Forelimb muscle (tissue), 1 donor: Measurements from ENCODE around the gene TOMT. TPM values are rescaled to one million over a fixed set of nuclear protein-coding genes. Genes with fewer than 3 reads are reported as not detected.

Source experiments
- DNase-seq: peaks from one replicate; pipeline ENCODE4 v3.0.0-alpha.2; 2013; ENCODE audit warnings: low read depth
- polyA plus RNA-seq: library from polyadenylated mRNA; unstranded; fragments of 120-200 nt; gene quantifications from one replicate; pipeline ENCODE4 v1.2.1, GENCODE V29; 2013; ENCODE audit not compliant: insufficient read length

The TOMT gene, protein sequence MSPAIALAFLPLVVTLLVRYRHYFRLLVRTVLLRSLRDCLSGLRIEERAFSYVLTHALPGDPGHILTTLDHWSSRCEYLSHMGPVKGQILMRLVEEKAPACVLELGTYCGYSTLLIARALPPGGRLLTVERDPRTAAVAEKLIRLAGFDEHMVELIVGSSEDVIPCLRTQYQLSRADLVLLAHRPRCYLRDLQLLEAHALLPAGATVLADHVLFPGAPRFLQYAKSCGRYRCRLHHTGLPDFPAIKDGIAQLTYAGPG
- polyA plus RNA-seq = not detected

DNA sequence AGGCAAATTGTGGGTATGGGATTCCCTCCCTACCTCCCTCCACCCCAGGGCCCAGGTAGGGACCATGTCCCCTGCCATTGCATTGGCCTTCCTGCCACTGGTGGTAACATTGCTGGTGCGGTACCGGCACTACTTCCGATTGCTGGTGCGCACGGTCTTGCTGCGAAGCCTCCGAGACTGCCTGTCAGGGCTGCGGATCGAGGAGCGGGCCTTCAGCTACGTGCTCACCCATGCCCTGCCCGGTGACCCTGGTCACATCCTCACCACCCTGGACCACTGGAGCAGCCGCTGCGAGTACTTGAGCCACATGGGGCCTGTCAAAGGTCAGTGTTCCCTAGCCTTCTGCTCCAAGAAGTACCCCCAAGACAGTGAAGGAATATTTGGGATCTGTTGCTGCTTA is at the start of gene TOMT:
TOMT (plus strand) TSS at position 37 of the 400 bp plus-strand sequence; CDS start at position 65, 28 bp downstream.
- DNase-seq = no peak

DNA sequence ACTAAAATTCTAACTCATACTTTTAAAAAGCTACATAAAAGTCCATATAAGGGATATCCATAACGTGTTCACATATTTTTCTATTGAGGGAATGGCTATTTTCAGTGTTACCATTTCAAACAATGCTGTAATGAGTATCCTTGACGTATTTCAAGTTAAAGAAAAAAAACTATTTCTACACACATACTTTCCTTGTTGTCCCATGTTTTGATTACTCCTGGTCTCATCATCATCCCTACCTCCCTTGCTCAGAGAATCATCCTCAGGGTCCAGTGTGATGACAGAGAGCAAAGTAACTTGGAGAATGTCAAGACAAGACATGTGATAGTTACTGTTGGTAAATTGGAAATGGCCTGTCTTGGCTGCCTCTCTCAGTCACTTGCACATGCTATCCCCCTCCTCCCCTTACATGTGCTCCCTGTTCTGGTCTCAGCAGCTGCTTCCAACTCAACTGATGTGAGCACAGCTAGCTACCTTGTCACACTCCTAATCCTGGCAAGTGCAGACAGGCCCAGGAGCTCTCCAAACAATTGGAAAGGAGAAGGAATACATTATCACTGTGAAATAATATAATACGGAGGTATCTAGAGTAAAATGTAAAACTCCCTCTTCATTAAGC is 47.2 kb upstream of the TOMT start:
- no peak for DNase-seq

DNA sequence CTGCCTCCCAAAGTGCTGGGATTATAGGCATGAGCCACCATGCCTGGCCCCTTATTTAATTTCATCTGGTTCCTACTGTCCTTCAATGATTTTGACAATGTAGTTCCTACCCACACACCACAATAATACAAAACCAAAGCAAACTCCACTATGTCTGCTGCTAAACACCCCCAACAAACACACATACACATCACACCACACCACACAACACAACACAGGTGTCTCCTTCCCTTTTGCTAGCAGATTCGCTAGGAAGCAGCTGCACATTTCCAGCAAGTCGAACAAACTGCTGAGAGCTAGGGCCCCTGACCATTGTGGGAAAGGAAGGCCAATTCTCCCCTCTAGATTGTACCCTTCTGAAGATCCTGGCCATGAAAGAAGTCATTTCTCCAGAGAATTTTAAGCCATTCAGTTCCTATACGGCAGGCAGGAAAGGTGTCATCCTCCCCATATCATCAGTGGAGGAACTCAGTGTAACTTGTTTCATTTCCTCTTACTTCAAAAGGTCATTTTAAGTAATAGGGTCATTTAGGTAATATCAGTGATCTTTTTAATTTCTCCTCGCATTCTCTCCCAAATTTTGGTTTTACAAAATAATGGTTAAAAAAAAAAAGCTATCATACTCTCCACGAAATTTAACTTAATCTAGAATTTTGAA is 43.9 kb upstream of the TOMT start:
- no peak for DNase-seq

DNA sequence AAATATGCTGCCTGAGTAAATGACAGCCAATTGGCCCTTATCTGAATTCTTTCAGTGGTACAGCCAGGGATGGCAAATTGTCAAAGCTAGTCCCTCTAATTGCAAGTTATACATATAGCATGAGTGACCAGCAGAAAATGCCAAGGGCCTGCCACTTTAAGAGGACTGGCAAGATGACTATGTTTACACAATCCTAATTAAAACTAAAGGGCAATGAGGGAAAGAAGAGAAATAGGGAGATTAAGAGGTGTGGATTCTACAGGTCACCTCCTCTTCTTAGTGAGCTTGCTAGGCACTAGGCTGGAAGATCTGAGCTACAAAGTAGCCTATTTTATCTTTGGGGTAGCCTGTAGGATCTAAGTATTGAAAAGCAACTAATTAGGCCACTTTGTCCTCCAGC is 38.9 kb upstream of the TOMT start:
- no peak for DNase-seq

DNA sequence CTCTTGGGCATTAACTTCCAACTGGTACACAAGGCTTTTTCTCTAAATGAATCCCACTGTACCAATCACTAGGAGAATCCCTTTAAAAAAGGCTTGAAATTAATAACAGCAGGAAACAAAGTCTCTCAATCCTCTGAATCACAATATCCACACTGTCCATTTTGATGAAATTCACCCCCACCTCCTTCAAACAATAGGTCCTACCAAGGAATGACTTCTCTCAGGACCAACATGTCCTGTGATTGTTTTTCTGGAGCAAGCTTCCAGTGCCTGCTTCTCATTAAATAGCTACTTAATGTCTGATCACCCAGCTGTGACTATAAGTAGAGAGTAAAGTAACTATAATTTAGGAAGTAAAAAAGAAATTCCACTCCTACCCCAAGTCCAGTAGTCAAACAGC is 38.5 kb upstream of the TOMT start:
- DNase-seq = no peak

DNA sequence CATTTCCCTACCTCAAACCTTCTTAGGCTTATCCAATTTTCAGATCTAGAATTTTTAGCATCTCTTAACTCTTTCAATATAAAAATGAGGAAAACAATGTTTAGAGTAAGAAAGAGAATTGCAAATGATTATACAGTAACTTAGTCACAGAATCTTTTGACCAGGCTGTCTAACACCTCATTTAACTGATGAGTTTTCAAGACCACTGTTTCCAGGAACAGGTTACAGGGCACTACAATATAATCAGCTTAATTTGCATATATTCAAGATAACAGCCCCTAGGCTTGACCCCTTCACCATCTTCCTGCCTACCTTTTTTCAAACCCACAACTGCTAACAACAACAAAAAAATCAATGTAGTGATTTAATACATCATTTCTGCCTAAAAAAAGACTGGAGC is 38.0 kb upstream of the TOMT start:
- DNase-seq = no peak

DNA sequence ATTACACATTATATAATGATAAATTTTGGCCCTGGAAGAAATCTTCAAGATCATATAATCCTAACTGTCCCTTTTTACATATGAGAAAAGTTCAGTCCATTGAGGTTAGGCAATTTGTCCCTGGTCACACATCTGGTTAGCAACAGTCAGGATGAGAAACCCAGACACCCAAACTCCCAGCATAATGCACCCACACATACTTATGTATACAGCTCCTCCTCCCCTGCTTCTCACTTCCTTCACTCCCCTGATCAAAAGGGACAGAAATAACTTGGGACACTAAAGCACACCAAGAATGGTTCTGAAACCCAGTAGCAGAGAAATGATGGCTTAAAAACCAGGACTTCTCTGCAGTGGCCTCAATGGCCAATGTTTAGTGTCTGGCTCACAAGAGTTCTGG is 36.5 kb upstream of the TOMT start:
- no peak for DNase-seq

DNA sequence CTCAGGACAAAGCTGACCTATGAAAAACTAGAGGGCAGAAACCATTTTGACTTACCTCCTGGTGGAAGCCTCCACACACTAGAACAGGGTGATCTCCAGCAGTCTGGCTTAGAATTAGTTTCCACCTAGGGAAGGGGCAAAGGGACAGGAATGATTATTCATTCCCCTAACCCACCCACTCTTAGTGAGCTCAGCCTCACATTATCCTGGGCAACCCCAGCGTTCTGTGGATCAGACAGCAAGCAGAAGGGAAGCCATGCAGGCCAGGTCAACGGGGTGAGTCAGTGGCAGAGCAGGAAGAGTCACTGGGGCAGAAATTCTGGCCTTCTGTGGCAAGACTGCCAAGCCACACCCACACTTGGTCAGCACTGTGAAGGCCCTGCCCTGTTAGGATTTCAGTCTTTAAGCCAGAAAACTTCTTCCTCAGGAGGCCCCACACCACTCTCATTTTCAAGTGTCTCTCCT is 35.9 kb upstream of the TOMT start:
- DNase-seq = no peak

DNA sequence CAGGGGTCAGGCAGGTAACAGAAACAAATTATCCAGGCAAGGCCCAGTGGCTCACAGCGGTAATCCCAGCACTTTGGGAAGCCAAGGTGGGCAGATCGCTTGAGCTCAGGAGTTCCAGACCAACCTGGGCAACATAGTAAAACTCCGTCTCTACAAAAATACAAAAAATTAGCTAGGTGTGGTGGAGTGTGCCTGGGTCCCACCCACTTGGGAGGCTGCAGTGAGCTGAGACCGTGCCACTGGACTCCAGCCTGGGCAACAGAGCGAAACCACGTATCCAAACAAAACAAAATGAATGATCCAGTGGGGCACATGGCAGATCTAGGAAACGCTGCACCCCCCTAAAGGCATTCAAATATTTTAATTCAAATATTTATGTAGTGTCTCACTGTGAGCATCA is 35.2 kb upstream of the TOMT start:
- DNase-seq = no peak

DNA sequence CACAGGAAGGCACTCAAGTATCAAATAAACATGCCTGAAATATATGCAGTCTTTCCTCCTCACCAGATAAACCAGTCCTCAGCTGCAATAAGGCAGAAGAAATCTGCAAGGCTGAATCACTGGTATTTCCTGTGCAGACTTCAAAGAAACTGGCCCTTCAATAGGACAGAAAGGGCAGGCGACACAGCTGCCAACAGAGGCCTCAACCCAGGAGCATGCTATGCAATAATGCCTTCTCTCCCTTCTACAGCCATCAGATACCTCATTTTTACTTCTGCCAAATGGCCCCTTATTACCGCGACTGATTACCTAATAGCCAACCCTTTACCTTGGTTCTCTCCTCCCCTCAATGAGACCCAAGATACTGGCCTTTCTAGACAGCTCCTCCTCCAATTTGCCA is 33.4 kb upstream of the TOMT start:
- no peak for DNase-seq

DNA sequence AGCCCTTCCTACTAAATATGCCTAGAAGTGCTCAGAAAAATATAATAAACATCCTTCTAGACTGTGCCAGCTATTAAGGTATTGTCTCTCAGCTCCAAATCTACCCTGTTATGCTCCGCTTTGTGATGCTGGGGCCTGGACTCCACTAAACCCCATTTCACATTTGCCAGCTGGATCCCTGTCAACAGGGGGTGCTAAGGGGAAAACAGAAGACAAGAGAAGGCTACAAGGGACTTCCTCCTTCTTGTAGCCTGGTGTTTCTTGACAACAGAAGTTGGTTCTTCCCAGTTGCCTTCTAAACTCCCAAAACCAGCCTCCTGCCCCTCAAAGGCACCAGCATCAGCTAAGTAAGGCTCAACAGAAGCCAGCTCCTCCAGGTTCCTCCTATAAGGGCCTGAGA is 30.6 kb upstream of the TOMT start:
- DNase-seq = no peak

DNA sequence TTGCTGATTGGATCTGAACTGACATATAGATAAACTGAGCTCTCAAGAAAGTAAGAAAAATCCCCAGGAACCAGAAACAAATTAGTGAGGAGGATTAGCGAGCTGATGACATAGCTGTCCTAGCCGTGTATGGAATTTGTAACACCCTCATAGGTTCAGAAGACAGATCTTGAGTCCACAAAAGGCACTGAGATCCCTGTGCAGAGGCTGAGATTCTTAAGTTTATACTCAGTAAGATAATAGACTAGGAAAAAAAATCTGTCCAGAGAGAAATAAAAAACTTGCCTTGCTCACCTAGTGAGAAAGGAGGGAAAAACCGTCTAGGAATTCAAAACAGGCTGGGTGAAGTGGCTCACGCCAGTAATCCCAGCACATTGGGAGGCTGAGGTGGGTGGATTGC is 30.0 kb upstream of the TOMT start:
- no peak for DNase-seq

DNA sequence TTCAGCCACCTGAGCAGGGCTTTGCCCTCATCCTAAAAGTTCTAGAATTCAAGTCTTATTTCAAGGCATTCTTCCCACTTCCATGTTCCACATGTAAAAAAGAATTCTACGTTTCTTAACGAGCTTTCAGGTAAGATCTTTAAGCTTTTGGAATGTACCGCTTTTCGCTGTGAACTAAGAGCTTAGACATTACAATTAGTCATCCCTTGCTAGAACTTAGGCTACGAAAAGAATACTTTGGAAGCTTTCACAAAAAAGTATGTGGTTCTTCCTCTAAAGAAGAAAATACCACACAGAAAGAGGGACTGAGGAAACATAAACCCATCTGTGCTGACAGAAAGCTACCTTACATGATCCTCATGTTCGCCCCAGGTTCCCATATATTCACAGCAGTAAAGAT is 27.2 kb upstream of the TOMT start:
- no peak for DNase-seq

DNA sequence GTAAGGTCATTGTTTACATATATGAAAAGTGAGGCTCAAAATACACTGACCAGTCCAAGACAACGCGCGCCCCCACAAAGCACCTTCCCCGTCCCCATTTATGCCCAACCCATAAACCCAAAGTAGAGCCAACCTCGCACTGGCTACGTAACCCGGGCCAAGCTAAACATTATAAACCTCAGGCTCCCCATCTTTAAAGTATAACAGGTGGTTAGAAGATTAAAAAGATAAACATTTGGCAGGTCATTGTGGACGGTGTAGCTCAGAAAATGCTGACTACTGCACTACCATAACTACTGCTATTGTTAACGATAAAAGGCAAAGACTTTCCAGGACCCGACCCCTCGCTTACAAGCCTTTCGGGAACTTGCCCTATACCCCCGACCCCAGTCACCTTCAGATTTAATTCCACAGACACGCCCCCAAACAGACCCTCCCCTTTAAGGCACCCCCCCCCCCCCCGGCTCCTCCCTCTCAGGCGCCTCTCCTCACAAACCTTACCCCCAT is 25.9 kb upstream of the TOMT start:
- no peak for DNase-seq

DNA sequence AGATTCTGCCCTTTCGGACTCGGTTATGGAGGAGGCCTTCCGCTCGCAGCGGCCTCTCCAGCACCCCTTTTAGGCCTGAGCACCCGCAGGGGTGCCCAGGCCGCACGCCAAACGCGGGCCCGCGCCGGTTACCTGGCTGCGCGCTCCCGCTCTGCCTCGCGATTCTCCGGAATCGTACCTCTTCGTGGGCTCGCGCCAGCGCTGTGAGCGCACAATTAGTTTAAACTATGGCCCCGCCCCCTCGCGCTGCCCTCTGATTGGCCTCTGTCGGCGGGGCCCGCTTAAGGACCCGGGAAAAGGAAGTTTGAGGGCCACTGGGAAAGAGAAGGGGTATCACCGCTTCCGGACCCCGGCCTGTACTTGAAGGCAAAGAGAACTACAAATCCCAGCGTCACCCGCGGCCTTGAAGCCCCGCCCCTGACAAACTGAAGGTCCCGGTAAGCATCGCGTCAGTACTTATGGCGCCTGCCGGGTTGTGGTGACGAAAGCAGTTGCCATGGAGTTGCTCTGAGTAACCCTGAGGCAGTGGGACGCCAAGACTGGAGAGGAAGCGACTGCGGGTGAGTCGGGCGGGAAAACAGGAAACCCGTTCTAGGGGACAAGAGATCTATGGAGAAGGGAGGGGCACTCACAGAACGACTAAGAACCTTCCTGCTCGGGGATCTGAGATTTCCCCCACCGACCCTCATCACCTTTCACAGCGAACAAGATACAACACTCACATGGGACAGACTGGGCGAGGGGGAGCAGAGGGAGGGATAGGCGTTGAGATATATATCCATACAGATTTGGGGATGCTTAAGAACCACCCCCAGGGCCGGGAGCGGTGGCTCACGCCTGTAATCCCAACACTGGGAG is 25.2 kb upstream of the TOMT start, which contains the start of the genes LRRC51 and NUMA1:
LRRC51 (plus strand) TSS at position 525 of the 858 bp plus-strand sequence. CDS start 8,234 bp downstream, outside the sequence.
NUMA1 (minus strand) TSS at position 217 of the 858 bp plus-strand sequence. CDS start 44,599 bp downstream, outside the sequence.
- peak; percentile 99 for DNase-seq

DNA sequence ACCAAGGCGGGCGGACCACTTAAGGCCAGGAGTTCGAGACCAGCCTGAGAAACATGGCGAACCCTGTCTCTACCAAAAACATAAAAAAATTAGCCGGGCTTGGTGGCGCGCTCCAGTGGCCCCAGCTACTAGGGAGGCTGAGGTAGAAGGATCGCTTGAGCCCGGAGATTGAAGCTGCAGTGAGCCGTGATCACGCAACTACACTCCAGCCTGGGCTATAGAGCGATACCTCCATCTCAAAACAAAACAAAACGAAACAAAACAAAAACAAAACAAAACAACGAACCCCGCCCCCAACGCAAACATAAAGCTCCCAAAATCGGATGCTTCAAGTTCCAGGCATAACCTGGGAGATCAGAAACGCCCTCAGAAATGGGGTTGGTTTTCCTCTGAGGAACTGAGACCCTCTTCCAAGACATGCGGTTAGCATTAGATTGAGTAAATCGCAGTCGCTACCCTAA is 24.5 kb upstream of the TOMT start:
- DNase-seq = no peak

DNA sequence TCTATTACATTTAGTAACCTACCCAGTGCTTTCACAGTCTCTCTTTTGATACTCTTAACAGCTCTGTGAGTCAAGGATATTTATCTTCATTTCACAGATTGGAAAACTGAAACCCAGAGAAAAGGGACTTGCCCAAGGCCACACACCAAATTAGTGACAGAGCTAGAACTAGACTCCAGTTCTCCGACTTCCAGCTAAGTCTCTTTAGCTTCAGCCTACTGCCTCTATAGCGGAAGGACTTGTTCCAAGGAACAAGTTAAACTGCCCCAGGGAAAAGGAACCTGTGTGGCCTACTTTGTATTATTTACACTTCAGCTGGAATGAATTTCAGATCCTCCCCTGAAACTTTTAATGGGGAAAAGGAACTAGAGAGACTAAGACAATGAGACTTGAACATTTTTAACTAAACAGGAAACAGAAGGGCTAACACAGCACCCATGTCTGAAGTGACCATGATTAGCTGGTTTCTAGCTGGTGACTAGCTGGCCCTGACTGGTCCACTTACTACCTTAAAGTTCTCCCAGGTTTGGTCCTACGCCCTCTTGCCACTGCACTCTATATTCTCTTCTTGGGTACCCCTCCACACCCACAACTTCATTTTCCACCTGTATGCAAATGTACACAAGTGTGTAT is 23.8 kb upstream of the TOMT start:
- DNase-seq = no peak

DNA sequence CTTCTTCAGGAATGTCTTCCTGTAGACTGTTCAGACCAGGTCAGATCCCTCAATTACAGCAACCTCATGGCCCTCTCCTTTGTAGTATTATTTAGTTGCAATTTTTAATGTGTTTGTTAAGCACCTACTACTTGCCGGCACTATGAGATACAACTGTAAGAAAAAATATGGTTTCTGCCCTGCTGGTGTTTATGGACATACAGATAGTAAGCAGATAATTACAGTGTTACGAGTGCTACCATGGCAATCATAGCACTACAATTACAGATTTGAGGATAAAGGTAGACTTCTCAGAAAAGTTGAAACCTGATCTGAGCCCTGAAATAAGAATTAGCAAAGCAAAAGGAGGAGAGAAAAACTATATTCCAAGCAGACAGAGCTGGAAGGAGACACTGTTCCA is 22.3 kb upstream of the TOMT start:
- no peak for DNase-seq

DNA sequence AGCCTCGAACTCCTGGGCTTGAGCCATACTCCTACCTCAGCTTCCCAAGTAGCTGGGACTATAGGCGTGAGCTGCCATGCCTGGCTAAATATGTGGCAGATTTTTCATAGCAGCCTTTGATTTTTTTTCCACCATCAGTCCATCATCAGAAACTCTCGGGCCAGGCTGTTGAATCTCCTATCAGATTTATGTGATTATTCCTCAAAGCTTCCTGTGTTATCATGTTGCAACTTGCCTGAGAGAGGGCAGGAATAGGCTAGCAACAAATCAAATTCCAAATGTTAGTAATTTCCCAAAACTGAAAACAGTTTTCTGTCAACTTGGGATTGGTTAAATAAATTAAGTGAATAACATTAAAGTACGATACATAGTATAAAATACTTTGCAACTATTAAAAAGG is 21.6 kb upstream of the TOMT start:
- DNase-seq = no peak

DNA sequence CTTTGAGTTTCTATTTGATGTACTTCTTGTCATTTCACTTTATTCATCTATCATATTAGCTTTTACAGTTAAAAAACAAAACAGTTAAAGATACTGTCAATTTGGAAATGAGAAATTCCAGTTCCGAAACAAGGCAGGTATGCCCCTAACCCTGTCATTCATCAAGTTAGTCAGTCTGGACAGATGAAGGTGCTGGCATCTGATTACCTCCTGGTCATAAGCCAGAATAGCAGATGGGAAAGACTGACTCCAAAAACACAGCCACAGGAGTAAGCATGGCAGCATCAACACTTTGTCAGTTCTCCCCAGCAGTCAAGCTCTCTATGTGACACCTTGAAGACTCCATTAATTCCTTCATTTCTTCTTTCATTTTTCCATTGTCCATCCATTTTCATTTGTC is 20.8 kb upstream of the TOMT start:
- no peak for DNase-seq
